ENCODE measurements around the gene TET2.

The TET2 gene

DNA sequence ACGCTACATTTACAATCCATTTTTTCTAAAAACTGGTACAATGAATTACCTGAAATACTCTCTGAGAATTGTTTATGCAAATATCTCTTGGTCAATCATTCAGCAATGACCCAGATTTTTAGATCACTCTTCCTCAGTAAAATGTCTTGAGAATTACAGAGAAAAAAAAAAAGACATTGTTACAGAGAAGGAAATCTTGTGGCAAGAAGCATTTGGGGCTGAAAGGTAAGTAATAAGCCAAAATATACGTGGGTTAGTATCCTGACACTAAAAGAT, 19.6 kb upstream of the TET2 start:
- H3K4me1 ChIP-seq (ENCODE audit: control insufficient read depth in 2 of 2, insufficient read depth in 1 of 2, low read depth in 1 of 2, low read length in 2 of 2) = peaks cover 0 to 2% of the 10 kb centered on the region in 2 donors
- H2AFZ ChIP-seq (ENCODE audit: low read length) = no peak overlapping the region
- no CpG with 5 or more reads among the region's 2 CpGs for WGBS, 2 donors (ENCODE audit: extremely low coverage in 2 of 2, insufficient read length in 2 of 2, insufficient replicate concordance in 1 of 2)

DNA sequence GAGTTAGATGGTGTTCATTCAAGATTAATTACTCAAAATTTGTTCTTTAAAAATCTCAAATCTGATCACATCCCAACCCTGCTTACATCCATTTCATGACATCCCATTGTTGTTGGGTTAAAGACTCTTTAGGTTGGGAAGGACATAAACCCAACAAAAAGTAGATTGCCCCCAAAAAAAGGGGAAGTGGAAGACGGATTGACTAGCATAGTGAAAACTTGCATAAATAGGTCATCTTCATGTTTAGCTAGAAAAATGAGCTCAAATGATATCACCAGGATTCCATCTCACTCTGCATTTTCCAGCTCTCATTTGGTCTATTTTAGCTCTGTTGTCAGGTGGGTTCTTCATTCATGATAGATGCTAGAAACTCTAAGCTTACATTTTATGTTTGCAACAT, 18.5 kb upstream of the TET2 start:
- no peak overlapping the region for H2BK120ac ChIP-seq (ENCODE audit: low read depth, low read length)
- no peak overlapping the region for H2BK5ac ChIP-seq (ENCODE audit: low read length)

More for the DNA sequence above, 19.6 kb upstream of the TET2 start:
- no peak for DNase-seq (ENCODE audit: low spot score)
- H3K27ac ChIP-seq (replicated peaks; ENCODE audit: low read length) = no peak overlapping the region
- H4K91ac ChIP-seq (ENCODE audit: low read depth, low read length, poor library complexity) = no peak overlapping the region
- H3K79me1 ChIP-seq (ENCODE audit: low read depth, low read length) = no peaks in the 10 kb centered on the region
- peaks cover 0 to 3% (median 0%) of the 10 kb centered on the region in 3 experiments for H3K27me3 ChIP-seq (ENCODE audit: control insufficient read depth in 3 of 3, insufficient read depth in 3 of 3, low read depth in 1 of 3, low read length in 3 of 3)
- H3K36me3 ChIP-seq (replicated peaks in 1 of 2; ENCODE audit: control insufficient read depth in 2 of 2, insufficient read depth in 2 of 2, low read length in 2 of 2) = no peaks in the 10 kb centered on the region
- H3K14ac ChIP-seq (ENCODE audit: low read length) = no peak overlapping the region
- H2BK120ac ChIP-seq (ENCODE audit: low read depth, low read length) = no peak overlapping the region
- no peaks in the 10 kb centered on the region for H3K9me3 ChIP-seq (replicated peaks in 1 of 2; ENCODE audit: control insufficient read depth in 2 of 2, insufficient read depth in 1 of 2, low read depth in 1 of 2, low read length in 2 of 2)
- no peak overlapping the region for H2BK12ac ChIP-seq (ENCODE audit: low read length)
- H3K23ac ChIP-seq (ENCODE audit: low read depth, low read length, poor library complexity) = no peak overlapping the region
- no peak overlapping the region for H4K8ac ChIP-seq (ENCODE audit: low read depth, low read length)
- H3K4ac ChIP-seq (ENCODE audit: low read length) = no peak overlapping the region
- H2AK5ac ChIP-seq (ENCODE audit: low read depth, low read length) = no peak overlapping the region
- no peak overlapping the region for H3K18ac ChIP-seq (ENCODE audit: low read length)
- no peak overlapping the region for H3K9ac ChIP-seq (ENCODE audit: low read depth, low read length, poor library complexity)
- no peak overlapping the region for H3K4me3 ChIP-seq (ENCODE audit: low read length in 2 of 2)
- H2BK15ac ChIP-seq (ENCODE audit: low read length) = no peak overlapping the region
- no peak overlapping the region for H2BK5ac ChIP-seq (ENCODE audit: low read length)
- no peak overlapping the region for H3K4me2 ChIP-seq (ENCODE audit: insufficient read depth, low read length, poor library complexity, severe bottlenecking)

DNA sequence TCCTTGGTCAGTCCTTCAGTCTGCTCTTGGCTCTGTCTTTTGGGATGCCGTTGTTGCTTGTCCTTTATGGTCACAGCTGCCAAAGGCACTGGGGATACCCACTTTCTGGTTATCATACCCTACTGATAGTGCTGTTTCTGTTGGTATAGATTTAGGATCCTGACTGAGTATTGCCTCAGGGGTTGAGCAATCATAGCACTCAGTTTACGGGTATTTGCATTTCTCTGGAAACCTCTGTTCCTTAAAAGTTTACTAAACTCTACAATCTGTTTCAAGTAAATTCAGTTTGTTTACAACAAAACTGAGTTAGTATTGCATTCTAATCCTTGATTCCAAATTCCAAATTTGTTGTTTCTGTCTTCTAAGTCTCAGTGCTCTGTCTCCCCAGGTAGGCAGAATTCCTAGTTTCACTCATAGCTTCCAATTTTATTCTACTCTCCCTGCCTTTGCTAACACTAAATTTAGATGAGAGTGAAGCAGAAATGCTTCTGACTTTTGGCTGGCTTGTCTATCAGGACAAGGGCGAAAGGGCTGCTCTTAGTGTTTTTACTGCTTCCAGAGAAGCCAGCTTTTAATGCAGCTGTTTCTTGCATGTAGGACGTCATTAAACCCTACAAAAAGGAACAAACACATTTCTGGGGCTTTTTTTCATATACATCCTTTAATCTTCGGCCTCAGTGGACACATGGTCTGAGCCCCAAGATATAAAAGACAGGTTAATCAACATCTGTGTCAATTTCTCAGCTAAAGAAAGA, 17.2 kb upstream of the TET2 start:
- Histone ChIP-seq H2BK15ac (ENCODE audit: low read length) (no peak overlapping the region), H3K4me2 (ENCODE audit: insufficient read depth, low read length, poor library complexity, severe bottlenecking) (no peak overlapping the region), H3K36me3 (replicated peaks in 1 of 2; ENCODE audit: control insufficient read depth in 2 of 2, insufficient read depth in 2 of 2, low read length in 2 of 2) (no peaks in the 10 kb centered on the region), H3K27me3 (ENCODE audit: control insufficient read depth in 3 of 3, insufficient read depth in 3 of 3, low read depth in 1 of 3, low read length in 3 of 3) (peaks cover 0 to 3% (median 0%) of the 10 kb centered on the region in 3 experiments), H3K9me3 (replicated peaks in 1 of 2; ENCODE audit: control insufficient read depth in 2 of 2, insufficient read depth in 1 of 2, low read depth in 1 of 2, low read length in 2 of 2) (no peaks in the 10 kb centered on the region), H3K4me3 (ENCODE audit: low read length in 2 of 2) (no peak overlapping the region), H2BK12ac (ENCODE audit: low read length) (no peak overlapping the region), H2AFZ (ENCODE audit: low read length) (no peak overlapping the region), H3K23ac (ENCODE audit: low read depth, low read length, poor library complexity) (no peak overlapping the region), H3K27ac (replicated peaks; ENCODE audit: low read length) (no peak overlapping the region), H3K14ac (ENCODE audit: low read length) (no peak overlapping the region), H4K8ac (ENCODE audit: low read depth, low read length) (no peak overlapping the region), H2AK5ac (ENCODE audit: low read depth, low read length) (no peak overlapping the region), H3K4me1 (ENCODE audit: control insufficient read depth in 2 of 2, insufficient read depth in 1 of 2, low read depth in 1 of 2, low read length in 2 of 2) (no peaks in the 10 kb centered on the region), H4K91ac (ENCODE audit: low read depth, low read length, poor library complexity) (no peak overlapping the region), H3K4ac (ENCODE audit: low read length) (no peak overlapping the region), H2BK5ac (ENCODE audit: low read length) (no peak overlapping the region), H3K9ac (ENCODE audit: low read depth, low read length, poor library complexity) (no peak overlapping the region), H2BK120ac (ENCODE audit: low read depth, low read length) (no peak overlapping the region), H3K79me1 (ENCODE audit: low read depth, low read length) (no peaks in the 10 kb centered on the region), H3K18ac (ENCODE audit: low read length) (no peak overlapping the region)
- WGBS, 2 donors (ENCODE audit: extremely low coverage in 2 of 2, insufficient read length in 2 of 2, insufficient replicate concordance in 1 of 2) = no CpG with 5 or more reads among the region's 5 CpGs
- no peak for DNase-seq (ENCODE audit: low spot score)

More for the DNA sequence above, 18.5 kb upstream of the TET2 start:
- Histone ChIP-seq H4K91ac (ENCODE audit: low read depth, low read length, poor library complexity) (no peak overlapping the region), H2BK12ac (ENCODE audit: low read length) (no peak overlapping the region), H3K4me2 (ENCODE audit: insufficient read depth, low read length, poor library complexity, severe bottlenecking) (no peak overlapping the region), H3K4ac (ENCODE audit: low read length) (no peak overlapping the region), H3K9me3 (replicated peaks in 1 of 2; ENCODE audit: control insufficient read depth in 2 of 2, insufficient read depth in 1 of 2, low read depth in 1 of 2, low read length in 2 of 2) (no peaks in the 10 kb centered on the region), H3K4me3 (ENCODE audit: low read length in 2 of 2) (no peak overlapping the region), H3K27ac (replicated peaks; ENCODE audit: low read length) (no peak overlapping the region), H3K9ac (ENCODE audit: low read depth, low read length, poor library complexity) (no peak overlapping the region), H2BK15ac (ENCODE audit: low read length) (no peak overlapping the region), H3K27me3 (ENCODE audit: control insufficient read depth in 3 of 3, insufficient read depth in 3 of 3, low read depth in 1 of 3, low read length in 3 of 3) (peaks cover 0 to 3% (median 0%) of the 10 kb centered on the region in 3 experiments), H4K8ac (ENCODE audit: low read depth, low read length) (no peak overlapping the region), H3K36me3 (replicated peaks in 1 of 2; ENCODE audit: control insufficient read depth in 2 of 2, insufficient read depth in 2 of 2, low read length in 2 of 2) (no peaks in the 10 kb centered on the region), H3K4me1 (ENCODE audit: control insufficient read depth in 2 of 2, insufficient read depth in 1 of 2, low read depth in 1 of 2, low read length in 2 of 2) (no peaks in the 10 kb centered on the region), H2AK5ac (ENCODE audit: low read depth, low read length) (no peak overlapping the region), H3K18ac (ENCODE audit: low read length) (no peak overlapping the region), H3K23ac (ENCODE audit: low read depth, low read length, poor library complexity) (no peak overlapping the region), H3K79me1 (ENCODE audit: low read depth, low read length) (no peaks in the 10 kb centered on the region), H3K14ac (ENCODE audit: low read length) (no peak overlapping the region), H2AFZ (ENCODE audit: low read length) (no peak overlapping the region)
- no CpG with 5 or more reads among the region's 1 CpG for WGBS, 2 donors (ENCODE audit: extremely low coverage in 2 of 2, insufficient read length in 2 of 2, insufficient replicate concordance in 1 of 2)
- no peak for DNase-seq (ENCODE audit: low spot score)

DNA sequence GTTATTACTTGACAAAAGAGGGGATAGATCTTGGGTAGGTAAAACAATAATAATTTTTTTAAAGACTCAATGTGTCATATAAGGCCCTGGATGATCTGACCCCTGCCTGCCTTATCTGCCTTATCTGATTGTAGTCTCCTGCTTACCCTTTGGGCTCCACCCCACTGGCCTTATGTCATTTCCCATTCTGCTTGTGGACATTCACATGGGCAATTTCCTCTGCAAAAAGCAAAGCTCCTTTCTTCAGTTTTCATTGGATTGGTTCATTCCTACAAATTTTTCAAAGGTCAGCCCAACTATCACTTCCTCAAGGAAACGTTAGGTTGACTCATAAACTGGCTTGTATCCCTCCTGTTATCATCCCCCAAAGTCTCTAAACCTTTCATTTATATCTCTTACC, 15.7 kb upstream of the TET2 start:
- Histone ChIP-seq H4K91ac (ENCODE audit: low read depth, low read length, poor library complexity) (no peak overlapping the region), H3K27ac (replicated peaks; ENCODE audit: low read length) (no peak overlapping the region), H3K79me1 (ENCODE audit: low read depth, low read length) (no peaks in the 10 kb centered on the region), H4K8ac (ENCODE audit: low read depth, low read length) (no peak overlapping the region), H3K9me3 (replicated peaks in 1 of 2; ENCODE audit: control insufficient read depth in 2 of 2, insufficient read depth in 1 of 2, low read depth in 1 of 2, low read length in 2 of 2) (no peaks in the 10 kb centered on the region), H3K4me2 (ENCODE audit: insufficient read depth, low read length, poor library complexity, severe bottlenecking) (no peak overlapping the region), H2AK5ac (ENCODE audit: low read depth, low read length) (no peak overlapping the region), H3K36me3 (replicated peaks in 1 of 2; ENCODE audit: control insufficient read depth in 2 of 2, insufficient read depth in 2 of 2, low read length in 2 of 2) (no peaks in the 10 kb centered on the region), H2BK12ac (ENCODE audit: low read length) (no peak overlapping the region), H3K18ac (ENCODE audit: low read length) (no peak overlapping the region), H2AFZ (ENCODE audit: low read length) (no peak overlapping the region), H2BK5ac (ENCODE audit: low read length) (no peak overlapping the region), H3K4me3 (ENCODE audit: low read length in 2 of 2) (no peak overlapping the region), H3K4me1 (ENCODE audit: control insufficient read depth in 2 of 2, insufficient read depth in 1 of 2, low read depth in 1 of 2, low read length in 2 of 2) (no peaks in the 10 kb centered on the region), H3K14ac (ENCODE audit: low read length) (no peak overlapping the region), H3K4ac (ENCODE audit: low read length) (no peak overlapping the region), H3K23ac (ENCODE audit: low read depth, low read length, poor library complexity) (no peak overlapping the region), H2BK120ac (ENCODE audit: low read depth, low read length) (no peak overlapping the region), H3K9ac (ENCODE audit: low read depth, low read length, poor library complexity) (no peak overlapping the region), H2BK15ac (ENCODE audit: low read length) (no peak overlapping the region), H3K27me3 (ENCODE audit: control insufficient read depth in 3 of 3, insufficient read depth in 3 of 3, low read depth in 1 of 3, low read length in 3 of 3) (peaks cover 0 to 3% (median 0%) of the 10 kb centered on the region in 3 experiments)
- no CpG with 5 or more reads among the region's 1 CpG for WGBS, 2 donors (ENCODE audit: extremely low coverage in 2 of 2, insufficient read length in 2 of 2, insufficient replicate concordance in 1 of 2)
- no peak for DNase-seq (ENCODE audit: low spot score)

Measured in neuronal stem cell (in vitro differentiated cells).